SH-SY5Y (cell line): Measurements from ENCODE around the gene MAP1LC3A.

ENCODE experiments used
- GATA2 ChIP-seq: IDR thresholded peaks from 2 replicates; pipeline ENCODE4 v1.6.1; 2011; ENCODE audit warnings: mild to moderate bottlenecking, low read depth, low read length
- GATA3 ChIP-seq: IDR thresholded peaks from 2 replicates; pipeline ENCODE4 v1.6.1; 2011; ENCODE audit warnings: low read depth, mild to moderate bottlenecking, low read length, moderate library complexity

The MAP1LC3A gene

DNA sequence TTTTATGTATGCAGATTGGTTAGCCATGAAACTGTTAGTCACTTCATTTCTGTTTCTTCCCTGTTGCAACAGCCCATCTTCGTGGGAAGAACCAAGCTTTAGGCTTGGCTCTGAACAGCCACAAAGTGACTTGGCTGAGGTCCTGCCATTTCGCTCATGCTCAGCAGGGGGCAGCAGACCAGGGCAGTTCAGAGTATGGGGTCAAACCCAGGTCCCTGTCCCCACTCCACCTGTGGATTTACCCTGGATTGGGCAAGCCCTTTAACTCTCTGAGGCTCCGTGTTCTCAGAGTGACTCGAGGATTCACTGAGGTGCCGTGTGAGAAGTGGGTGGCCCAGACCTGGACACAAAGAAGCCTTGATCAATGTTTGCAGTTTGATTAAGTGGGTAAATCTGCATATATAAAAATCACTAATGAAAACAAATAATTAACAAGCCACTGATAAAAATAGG is 19.8 kb upstream of the MAP1LC3A start:
- TF ChIP-seq GATA2: no peak
- TF ChIP-seq GATA3: no peak

DNA sequence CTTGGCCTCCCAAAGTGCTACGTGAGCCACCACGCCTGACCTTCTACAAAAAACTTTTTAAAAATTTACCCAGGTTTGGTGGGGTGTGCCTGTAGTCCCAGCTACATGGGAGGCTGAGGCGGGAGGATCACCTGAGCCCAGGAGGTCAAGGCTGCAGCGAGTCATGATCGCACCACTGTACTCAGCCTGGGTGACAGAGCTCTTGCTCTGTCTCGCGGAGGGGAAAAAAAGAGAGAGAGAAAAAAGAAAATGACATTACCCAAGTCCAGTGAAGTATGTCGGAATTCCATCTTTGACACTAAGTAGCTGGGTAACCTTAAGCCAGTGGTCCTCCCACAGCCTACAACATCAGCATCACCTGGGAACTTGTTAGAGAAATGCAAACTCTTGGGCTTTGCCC is 18.8 kb upstream of the MAP1LC3A start:
- TF ChIP-seq GATA3 (no peak), GATA2 (no peak)

DNA sequence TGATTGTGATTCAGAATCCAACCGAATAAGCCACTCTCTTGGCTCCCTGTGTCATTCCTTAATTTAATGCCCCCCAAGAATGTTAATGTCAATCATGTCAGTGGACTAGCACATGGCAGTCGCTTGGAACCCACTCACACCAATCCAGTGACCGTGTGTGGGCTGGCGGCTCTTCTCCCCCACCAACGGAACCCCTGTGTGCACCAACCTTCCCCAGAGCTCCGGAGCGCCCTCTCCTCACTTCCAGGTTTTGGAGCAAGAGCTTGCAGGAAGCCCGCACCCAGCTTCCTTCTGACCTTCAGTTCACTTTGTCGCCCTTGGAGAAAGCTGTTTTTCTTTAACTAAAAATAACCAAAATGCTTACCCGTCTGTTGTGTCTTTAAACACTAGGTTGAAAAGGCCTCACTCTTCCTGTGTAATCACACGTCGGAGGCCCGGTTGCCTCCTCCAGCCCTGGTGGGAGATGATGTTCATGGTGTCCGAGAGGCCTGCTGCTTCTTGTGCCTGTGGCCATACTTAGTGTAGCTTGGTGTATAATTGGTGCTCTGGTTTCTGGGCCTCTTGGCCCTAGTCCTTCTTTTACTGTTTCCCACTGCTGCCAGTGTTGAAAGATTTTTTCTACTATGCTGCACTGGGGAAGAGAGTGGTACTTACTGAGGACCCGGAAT is 17.8 kb upstream of the MAP1LC3A start:
- TF ChIP-seq GATA2: no peak
- no peak for TF ChIP-seq GATA3

DNA sequence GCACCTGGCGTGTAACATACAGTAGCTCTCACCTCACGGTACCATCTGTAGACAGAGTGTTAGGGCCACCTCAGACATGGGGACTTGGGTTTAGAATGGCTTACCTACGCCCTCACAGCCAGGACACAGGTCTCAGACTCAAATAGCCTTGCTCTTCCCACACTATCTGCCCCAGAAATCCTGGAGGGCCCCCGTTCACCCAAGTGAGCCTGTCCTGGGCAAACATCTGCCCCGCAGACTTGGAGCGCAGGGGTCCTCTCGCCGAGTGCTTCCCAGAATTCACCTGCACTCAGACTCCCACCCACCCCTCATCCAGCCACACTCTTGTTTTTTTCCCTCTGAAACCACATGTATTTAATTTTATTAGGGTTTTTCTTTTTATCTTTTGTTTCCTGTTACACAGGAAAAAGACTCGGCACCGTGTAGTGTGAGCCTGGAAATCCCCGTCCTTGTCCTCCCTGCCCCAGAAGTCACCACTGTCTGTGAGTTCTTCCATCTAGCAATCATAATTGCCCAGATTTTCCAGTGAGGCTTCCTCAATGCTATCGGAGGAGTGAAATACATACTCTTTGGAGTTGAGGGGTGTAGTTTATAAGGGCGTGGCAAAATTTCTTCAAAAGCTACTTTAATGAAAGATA is 17.1 kb upstream of the MAP1LC3A start:
- TF ChIP-seq GATA3 (no peak), GATA2 (no peak)

DNA sequence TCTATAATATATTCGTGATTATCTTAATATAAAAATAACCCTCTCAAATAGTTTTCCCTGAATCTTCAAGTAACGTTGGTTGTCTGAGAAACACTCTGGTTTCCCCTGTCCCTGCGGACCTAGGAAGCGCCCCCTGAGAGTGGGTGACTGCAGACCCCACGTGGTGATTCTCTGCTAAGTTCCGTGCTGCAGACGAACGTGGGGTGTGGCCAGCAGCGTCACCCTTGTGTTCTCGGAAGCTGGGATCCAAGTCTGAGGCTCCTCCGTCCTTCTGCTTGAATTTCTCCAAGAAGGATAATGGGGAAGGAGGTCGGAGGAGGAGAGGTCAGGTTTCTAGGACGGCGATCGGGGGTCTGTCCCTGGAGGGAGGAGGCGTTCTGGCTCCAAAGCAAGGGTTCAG is 16.6 kb upstream of the MAP1LC3A start:
- TF ChIP-seq GATA2: no peak
- TF ChIP-seq GATA3: no peak

DNA sequence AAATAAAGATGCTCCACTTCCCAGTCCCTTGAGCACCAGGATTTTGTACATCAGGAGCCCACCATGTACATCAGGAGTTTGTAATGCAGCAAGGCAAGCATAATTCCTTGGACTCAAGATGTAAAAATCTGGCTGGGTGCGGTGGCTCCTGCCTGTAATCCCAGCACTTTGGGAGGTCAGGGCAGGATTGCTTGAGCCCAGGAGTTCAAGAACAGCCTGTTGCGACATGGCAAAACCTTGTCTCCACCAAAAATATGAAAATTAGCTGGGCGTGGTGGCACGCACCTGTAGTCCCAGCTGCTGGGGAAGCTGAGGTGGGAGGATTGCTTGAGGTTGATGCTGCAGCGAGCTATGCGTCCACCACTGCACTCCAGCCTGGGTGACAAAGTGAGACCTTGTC is 16.1 kb upstream of the MAP1LC3A start:
- no peak for TF ChIP-seq GATA2
- TF ChIP-seq GATA3: no peak

DNA sequence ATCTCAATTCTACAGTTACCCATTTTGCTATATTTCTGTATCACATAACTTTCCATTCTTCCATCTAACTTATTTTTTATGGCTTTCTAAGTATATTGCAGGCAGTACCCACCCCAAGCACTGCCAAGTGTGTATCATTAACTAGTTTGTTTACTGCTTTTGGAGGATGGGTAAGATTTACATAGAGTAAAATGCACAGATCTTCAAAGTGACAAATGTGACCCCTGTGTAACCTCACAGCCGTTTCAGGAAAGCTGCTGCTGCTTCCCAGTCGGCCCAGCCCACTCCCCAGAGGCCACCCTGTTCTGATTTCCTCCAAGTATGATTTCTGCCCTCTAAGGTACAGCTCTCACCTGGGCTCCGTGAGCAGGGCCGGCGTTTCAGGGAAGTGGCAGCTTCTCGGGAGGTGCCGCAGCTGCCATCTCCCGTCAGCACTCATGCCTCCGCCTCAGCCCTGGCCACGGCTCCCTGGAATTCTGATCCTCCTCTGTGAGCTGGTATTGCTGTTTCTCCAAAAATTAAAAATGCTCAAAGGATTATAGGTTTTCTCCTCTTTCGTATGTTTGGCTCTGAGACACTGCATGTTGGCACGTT is 15.0 kb upstream of the MAP1LC3A start:
- TF ChIP-seq GATA3: no peak
- no peak for TF ChIP-seq GATA2

DNA sequence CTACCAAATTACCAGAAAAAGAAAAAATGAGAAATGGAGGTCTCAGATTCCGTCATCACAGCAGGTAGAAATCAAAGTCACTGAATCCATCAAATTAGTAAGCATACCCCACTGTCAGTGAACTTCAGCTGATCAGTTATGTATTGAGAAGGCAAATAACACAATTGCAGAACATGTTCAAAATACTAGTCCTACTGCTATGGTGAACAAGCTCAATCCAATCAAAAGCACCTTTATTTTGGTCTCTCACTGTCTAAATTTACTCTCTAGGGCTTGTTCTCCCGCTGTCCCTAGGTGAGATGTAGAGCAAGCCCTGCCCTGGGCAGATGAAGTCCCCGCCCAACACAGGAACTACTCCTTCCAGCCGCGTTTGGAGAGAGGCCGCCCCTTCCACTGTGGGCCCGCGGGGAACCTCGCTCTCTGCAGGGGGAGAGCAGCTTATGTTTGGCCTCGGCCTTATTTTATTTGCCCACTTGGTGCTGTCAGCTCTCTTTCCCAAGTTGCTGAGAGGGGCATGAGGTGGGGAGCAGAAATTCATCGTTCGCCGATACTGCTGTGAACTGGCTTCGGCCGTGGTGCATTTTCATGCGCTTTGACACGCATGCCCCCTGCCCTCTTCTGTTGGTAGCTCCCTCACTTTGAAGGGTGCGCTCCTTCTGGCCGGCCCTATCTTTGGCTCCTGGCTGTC is 14.3 kb upstream of the MAP1LC3A start:
- TF ChIP-seq GATA3: no peak
- no peak for TF ChIP-seq GATA2

DNA sequence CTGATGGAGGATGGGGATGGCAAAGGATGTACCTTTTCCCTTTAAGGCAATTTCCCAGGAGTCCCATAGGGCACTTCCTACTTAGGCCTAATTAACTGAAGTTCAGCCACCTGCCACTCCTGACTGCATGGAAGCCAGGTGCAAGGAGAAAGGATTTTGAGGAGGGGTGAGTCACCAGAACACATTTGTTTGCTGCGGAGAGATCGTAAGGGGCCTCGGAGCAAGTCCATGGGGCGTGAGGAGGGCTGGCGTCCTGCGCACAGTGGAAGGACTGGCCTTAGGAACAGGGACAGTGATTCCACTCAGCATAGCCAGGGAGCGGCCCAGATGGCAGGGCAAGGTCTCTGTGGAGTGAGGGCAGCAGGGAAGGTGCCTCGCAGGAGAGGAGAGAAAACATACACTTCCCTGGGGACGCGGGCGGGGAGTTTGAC is 11.8 kb upstream of the MAP1LC3A start:
- TF ChIP-seq GATA2 (no peak), GATA3 (no peak)

DNA sequence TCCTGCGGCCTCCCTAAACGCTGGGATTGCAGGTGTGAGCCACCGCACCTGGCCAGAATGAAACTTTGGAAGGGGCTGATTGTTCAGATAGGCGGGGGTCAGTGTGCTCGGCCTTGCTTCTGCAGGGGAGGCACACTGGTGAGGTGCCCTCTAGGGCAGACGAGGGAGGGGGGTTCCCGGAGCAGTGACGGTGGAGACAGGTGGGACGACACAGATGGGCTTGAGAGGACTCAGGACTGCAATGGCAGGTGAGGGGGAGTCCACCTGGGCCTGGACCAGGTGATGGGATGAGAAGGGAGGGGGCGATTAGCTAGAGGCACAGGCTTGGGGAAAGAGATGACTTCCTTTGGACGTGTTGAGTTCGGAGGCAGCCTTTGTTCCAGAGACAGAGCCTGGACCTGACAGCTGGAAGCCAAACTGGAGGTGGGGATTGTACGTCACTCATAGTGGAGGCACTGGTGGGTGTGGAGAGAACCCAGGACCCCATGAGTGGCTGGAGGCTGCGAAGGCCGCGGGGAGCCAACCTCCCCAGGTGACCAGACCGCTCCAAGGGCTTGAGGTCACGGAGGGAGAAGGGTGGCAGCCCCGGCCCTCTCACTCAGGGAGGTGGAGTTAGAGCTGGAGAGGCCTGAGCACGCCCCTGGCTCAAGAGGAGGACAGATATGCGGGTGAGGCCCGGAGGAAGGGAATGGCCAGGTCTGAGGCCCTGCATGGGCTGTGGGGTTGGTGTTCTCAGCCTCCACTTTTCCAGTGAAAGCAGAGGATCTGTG is 10.5 kb upstream of the MAP1LC3A start:
- TF ChIP-seq GATA3 (no peak), GATA2 (no peak)

DNA sequence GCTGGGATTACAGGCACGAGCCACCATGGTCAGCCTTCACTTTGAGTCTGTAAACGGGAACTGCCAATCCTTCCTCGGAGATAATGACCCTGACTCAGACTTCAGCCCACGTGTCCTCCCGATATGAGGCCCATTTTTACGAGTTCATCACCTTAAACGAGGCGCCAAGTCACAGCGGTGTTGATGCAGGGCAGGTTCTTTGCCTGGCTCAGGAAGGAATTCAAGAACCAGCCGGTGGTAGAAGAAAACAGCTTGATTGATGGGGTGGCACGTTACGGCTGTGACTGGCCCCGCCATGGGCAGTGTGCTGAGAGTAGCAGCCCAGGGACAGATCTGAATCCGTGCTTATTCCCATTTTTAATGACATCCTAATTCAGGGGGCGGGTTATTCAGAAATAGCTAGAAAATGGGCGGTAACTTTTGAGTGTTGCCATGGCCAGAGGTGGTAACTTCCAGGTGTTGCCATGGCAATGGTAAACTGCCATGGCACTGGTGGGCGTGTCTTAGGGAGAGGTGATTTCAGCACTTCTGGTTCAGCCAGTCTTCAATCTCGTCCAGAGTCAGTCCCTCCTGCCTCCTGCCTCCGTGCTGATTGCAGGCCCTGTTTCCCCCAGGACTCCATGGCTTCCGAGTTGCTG is 9.1 kb upstream of the MAP1LC3A start:
- TF ChIP-seq GATA3: no peak
- no peak for TF ChIP-seq GATA2

DNA sequence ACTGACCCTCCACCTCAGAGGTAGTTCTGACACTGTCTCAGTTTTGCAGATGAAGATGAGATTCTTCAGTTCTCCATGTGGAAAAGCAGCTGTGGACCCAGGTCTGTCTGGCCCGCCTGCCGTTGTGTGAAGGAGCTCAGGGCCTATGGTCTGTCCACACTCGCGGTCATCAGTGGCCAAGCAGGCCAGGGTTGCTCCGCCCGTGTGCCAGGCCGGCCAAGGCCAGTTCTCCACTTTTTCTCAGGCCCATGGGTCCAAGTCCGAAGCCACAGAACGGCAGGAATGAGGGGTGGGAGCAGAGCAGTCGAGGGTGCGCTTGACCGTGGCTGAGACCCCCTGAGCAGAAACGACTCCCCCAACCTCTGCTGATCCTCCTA is 8.6 kb upstream of the MAP1LC3A start:
- TF ChIP-seq GATA3: no peak
- TF ChIP-seq GATA2: no peak

DNA sequence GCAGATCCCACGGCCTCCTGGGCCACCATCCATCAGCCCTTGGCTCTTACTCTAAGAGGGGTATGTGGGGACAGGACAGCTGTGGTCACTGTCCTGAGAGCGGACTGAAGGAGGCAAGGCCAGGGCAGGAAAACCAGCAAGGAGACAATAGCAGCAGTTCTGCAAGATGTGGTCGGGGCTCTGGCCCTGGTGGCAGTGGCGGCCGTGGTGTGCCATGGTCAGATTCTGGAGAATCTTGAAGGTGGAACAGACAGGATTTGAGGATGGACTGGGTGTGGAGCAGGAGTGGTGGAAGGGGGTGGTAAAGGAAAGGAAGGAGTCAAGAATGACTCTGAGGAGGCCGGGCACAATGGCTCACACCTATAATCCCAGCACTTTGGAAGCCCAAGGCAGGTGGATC is 5.9 kb upstream of the MAP1LC3A start:
- TF ChIP-seq GATA2 (no peak), GATA3 (no peak)
